H1 (cell line): ENCODE data around the gene PRKAR1B. TPM values are rescaled to one million over a fixed set of nuclear protein-coding genes. Genes with fewer than 3 reads are reported as not detected.

Experiments
- BRCA1 ChIP-seq: IDR thresholded peaks from 2 replicates; pipeline ENCODE4 v1.6.1; 2012; ENCODE audit warnings: low read depth, low read length, improper control_type of control experiment
- CBX5 ChIP-seq: fragments of 300-800, 300-1000 bp; sonication (generic); IDR thresholded peaks from 2 replicates; pipeline ENCODE4 v1.7.1; 2016; ENCODE audit warnings: antibody characterized with exemption, low read length, low read depth
- CHD1 ChIP-seq: IDR thresholded peaks from 2 replicates; pipeline ENCODE4 v1.6.1; 2012; ENCODE audit warnings: low read depth, low read length, improper control_type of control experiment
- CREB1 ChIP-seq: IDR thresholded peaks from 2 replicates; pipeline ENCODE4 v1.6.1; 2012; ENCODE audit warnings: inconsistent platforms
- EZH2 ChIP-seq: fragments of 200-600 bp; sonication (generic); IDR thresholded peaks from 2 replicates; pipeline ENCODE4 v1.7.1; 2012; ENCODE audit warnings: low read depth, mild to moderate bottlenecking, moderate library complexity, low read length, inconsistent platforms; ENCODE audit not compliant: severe bottlenecking
- FOSL1 ChIP-seq: IDR thresholded peaks from 2 replicates; pipeline ENCODE4 v1.6.1; 2011; ENCODE audit warnings: mild to moderate bottlenecking, low read depth, low read length, moderate library complexity; ENCODE audit not compliant: insufficient read depth
- HDAC2 ChIP-seq, 2 experiments: fragments of 300-600 bp in 1 of 2; sonication (generic) in 1 of 2; IDR thresholded peaks; 2 replicates each; pipeline ENCODE4 v1.6.1; 2011 to 2012; ENCODE audit warnings: low read depth in 2 of 2, low read length in 2 of 2, mild to moderate bottlenecking in 2 of 2, moderate library complexity in 2 of 2, borderline replicate concordance in 1 of 2, inconsistent platforms in 1 of 2
- MAFK ChIP-seq: IDR thresholded peaks from 2 replicates; pipeline ENCODE4 v1.6.1; 2012; ENCODE audit warnings: low read depth, mild to moderate bottlenecking, improper control_type of control experiment, low read length
- POLR2A ChIP-seq, 2 experiments: IDR thresholded peaks; 1 replicate in 1 of 2; 2 replicates in 1 of 2; pipeline ENCODE4 v1.6.1; 2011; ENCODE audit warnings: low read depth in 2 of 2, low read length in 2 of 2, mild to moderate bottlenecking in 2 of 2; ENCODE audit errors: control extremely low read depth in 1 of 2
- SAP30 ChIP-seq: fragments of 300-600 bp; sonication (generic); IDR thresholded peaks from 2 replicates; pipeline ENCODE4 v1.7.1; 2012; ENCODE audit warnings: low read length, moderate library complexity, mild to moderate bottlenecking, inconsistent platforms; ENCODE audit not compliant: insufficient read depth, insufficient replicate concordance
- TEAD4 ChIP-seq: IDR thresholded peaks from 2 replicates; pipeline ENCODE4 v1.6.1; 2012; ENCODE audit warnings: low read depth, low read length, inconsistent platforms, mixed read lengths
- polyA plus RNA-seq, 7 experiments: library from polyadenylated mRNA; depleted of rRNA in 3 of 7; stranded (reverse) in 5 of 7; unstranded in 2 of 7; fragments of >200 nt in 5 of 7; fragments of 200-250 nt in 2 of 7; gene quantifications; 1 replicate in 5 of 7; 2 replicates in 1 of 7; 4 replicates in 1 of 7; pipeline versions ENCODE4 v1.2.1 to v1.2.3, GENCODE V29; 2011 to 2013; ENCODE audit warnings: missing spikeins in 2 of 7, mixed read lengths in 2 of 7
- total RNA-seq: library from RNA; stranded (reverse); fragmentation: NEBNext Ultra II Directional; extraction: Animal tissue kit (Norgen Biotek cat#: 25700); gene quantifications from 2 replicates; pipeline ENCODE4 v1.2.1, GENCODE V29; 2021

Gene PRKAR1B
- total and polyA plus RNA-seq, 2 of the 8 experiments (the other 6 are each of a cell fraction or from before 2014, with no cell fraction given) = 12.3 to 55.7 TPM

DNA sequence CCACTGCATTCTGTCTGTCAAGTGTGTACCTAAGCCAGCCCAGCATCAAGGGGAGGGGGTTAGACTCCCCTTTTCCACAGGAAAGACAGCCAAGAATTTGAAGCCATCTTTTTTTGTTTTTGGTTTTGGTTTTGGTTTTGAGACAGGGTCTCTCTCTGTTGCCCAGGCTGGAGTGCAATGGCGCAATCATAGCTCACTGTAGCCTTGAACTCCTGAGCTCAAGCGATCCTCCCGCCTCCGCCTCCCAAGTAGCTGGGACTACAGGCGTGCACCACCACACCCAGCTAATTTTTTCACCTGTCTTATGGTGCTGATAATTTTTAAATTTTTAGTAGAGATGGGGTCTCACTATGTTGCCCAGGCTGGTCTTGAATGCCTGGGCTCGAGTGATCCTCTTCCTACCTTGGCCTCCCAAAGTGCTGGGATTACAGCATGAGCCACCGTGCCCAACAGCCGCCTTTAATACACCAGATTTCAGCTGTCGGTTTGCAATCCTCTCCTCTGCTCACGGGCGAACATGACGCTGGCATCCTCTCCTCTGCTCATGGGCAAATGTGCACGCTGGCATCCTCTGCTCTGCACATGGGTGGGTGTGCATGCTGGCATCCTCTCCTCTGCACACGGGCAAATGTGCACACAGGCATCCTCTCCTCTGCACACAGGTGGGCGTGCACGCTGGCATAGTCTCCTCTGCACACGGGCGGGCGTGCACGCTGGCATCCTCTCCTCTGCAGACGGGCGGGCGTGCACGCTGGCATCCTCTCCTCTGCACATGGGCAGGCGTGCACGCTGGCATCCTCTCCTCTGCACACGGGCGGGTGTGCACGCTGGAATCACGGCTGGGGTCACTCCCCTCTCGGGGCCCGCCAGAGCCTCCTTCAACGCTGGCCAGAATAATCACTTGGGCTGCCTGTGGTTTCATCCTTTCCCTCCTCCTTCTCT lies 151.4 kb downstream of the PRKAR1B start (continued):
- TF ChIP-seq MAFK (no peak), CHD1 (no peak), SAP30 (no peak), BRCA1 (no peak), CREB1 (no peak), HDAC2 (IDR thresholded peaks at IDR 0.05; ENCODE audit: borderline replicate concordance in 1 of 2, low read depth in 2 of 2, low read length in 2 of 2) (no peak), CBX5 (no peak), FOSL1 (no peak), TEAD4 (no peak), POLR2A (IDR thresholded peaks at IDR 0.05; ENCODE audit: control extremely low read depth in 1 of 2, low read depth in 2 of 2, low read length in 2 of 2) (no peak), EZH2 (no peak)
